NCI-H226 (cell line): ENCODE measurements around the gene SRSF12.
A peak's percentile ranks its signal among the peaks of the same experiment; 100 is the strongest.

Experiments
- DNase-seq: peaks from one replicate; pipeline ENCODE4 v3.0.0-alpha.2; 2015

SRSF12 gene

DNA sequence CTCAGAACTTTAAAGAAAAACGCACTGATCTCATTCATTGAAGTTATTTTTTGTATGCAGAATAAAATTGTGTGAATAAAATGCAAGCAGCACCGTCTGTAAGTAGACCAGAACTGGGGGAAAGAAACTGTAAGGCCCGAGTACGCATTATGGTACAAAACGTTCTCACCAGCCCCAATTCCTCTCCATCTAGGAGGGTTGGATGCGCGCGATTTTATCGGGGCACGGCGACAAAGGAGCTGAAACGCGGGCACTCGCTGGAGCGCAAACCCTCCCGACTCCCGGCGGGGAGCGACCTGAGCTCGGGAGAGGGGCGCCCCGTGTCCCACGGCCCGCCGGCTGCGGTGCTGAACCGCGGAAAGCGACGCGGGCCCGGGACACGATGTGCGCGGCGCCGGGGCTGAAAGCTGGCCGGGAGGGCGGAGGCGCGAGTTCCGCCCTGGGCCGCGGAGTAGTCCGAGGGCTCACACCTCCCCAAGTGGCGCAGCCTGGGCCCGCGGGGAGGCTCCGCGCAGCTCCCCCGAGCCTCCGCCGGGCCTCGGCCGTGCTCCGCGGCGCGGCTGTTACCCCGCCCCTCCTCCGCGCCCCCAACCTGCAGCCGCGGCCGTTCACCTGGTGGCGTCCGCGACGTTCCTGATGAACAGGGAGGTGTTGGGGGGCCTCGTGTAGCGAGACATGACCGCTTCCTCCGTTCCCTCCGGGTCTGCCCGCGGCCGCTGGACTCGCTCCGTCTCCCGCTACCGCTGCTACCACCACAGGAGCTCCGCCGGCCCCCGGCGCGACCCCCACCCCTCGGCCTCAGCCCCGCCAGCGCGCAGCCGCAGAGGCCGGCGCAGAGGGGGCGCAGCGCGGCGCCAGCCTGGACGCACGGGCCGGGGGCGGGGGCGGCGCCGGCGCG, at the start of gene SRSF12:
Gene SRSF12, minus strand, starts transcription at position 861 of the 898 bp plus-strand sequence. Its CDS starts 184 bp downstream, at position 677.
- DNase-seq = no peak

DNA sequence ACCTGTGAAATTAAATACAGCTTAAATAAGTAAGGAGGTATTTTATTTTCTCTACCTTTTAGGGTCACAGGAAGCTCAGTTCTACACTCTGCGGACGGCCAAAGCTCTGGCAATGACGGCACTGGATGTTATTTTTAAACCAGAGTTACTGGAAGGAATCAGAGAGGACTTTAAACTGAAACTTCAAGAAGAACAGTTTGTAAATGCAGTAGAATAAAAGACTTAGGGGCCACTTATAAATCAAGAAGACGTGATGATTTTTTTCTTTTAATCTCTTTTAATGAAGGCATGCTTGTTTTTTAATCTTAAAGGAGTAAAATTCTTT, 44.1 kb upstream of the SRSF12 start:
- DNase-seq = no peak

DNA sequence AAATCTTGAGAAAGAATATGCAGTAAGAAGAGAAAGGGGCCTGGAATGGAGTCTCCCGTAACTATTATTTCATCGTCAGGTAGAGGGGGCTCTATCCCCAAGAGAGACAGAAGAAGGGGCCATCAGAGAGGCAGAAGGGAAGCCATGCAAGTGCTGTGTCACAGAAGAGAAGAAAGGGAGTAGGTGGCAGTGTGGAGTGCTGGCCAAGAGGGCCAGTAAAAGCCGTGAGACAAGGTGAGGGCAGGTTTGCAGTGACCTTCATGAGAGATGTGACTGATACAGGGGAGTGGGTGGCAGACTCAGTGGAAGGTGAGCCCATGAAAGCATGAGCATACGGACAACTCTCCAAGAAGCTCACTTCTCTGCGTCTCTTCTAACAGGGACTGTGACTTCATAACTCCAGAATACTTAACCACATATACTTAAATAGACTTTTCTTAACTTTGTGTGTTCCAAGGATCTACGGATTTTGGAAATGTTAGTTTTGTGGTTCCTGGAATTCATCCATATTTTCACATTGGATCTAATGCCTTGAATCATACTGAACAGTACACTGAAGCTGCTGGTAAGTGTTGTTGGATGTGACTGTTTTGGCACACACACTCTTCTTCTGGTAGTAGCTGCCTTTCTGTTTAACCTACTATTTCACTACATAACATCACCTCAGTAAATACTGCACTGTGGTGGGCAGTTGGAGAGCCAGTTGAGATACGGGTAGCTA, 43.6 kb upstream of the SRSF12 start:
- no peak for DNase-seq

GRCh38 chr6:89160331-89161092, 42.6 kb upstream of the SRSF12 start:
- DNase-seq = no peak

DNA sequence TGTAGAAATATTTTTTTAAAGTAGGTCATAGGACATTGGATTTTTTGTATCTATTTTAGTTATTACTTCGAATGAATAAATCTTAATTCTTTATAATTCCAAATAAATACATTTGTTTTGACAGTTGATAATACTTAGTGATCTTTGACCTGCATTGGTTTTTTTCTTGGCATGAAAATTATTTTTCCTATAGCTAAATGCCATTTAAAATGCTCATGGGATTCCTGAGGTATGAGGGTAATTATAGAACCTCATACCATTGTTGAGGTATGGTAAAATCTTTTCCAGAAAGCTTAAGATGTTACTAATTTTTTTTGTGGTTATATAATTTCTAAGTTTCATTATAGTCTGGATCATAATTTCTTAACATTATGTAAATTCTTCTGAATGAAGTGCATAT, 36.3 kb upstream of the SRSF12 start:
- DNase-seq = no peak

- peak; percentile 8 for DNase-seq
Measured at GRCh38 chr6:89148016-89148750, 30.3 kb upstream of the SRSF12 start.

GRCh38 chr6:89146718-89147700, 29.1 kb upstream of the SRSF12 start:
- peak; percentile 25 for DNase-seq

- peak; percentile 58 for DNase-seq
Measured at GRCh38 chr6:89145956-89146717, 28.3 kb upstream of the SRSF12 start, which contains the start of gene PM20D2. Gene PM20D2 (plus strand): TSS chr6:89146055. CDS start chr6:89146145, 90 bp downstream.

DNA sequence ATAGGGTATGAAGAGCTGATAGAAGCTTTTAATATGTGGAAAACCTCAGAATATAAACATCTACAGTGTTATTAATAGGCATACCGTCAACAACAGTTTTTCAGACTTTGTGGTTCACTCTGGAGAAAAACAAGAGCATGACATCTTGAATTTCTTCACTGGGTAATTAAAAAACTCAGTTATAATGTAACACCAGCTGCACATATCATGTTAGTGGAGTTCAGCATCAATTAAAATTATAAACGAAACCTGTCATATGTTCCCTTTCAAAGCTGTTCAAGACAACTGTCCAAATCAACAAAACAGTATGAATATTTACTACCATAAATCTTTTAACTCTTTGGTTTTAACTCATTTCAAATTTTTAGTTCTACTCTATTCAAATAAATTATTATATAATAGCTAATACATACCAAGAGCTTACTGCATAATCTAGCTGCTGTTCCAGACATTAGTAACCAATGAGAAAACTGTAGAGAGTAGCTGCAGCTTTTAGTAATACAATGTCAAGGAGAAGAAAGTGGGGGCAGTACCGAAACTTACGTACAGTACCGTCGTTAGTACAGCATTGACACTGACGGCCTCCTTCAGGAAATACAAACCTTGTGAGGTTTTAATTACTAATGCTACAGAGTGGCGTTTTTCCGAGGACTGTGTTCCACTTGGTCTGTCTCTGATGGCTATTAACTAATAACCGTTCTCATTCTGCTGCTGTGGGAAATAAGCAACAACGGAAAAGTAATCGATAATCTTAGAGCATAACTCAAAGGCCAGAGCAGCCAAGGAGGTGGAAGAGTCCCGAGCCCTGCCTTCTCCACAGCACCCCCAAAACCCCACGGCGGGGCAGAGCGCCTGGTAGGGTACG, 27.5 kb upstream of the SRSF12 start:
- no peak for DNase-seq

DNA sequence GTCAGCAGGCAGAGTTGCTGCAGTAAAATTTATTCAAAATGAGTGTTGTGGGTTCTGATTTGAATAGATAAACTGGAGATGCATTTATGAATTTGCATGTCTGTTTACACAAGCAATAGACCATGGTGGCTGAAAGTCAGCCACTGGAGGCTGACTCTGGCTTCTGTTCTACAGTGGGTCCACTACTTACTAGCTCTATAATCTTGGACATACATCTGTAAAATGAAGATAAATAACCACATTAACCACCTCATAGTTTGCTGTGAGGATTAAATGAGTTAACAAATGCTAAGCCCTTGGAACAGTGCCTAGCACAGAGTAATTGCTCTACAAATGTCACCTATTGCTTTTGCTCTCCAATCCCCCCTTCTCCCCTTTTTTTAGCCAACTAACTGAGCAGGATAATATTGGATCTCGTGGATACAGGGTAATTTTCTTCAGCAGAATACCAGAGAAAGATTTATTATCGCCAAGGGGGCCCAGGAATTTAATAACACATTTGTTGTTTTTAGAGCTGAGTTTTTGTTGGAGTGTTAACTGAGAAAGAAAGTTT, 26.6 kb upstream of the SRSF12 start:
- no peak for DNase-seq

DNA sequence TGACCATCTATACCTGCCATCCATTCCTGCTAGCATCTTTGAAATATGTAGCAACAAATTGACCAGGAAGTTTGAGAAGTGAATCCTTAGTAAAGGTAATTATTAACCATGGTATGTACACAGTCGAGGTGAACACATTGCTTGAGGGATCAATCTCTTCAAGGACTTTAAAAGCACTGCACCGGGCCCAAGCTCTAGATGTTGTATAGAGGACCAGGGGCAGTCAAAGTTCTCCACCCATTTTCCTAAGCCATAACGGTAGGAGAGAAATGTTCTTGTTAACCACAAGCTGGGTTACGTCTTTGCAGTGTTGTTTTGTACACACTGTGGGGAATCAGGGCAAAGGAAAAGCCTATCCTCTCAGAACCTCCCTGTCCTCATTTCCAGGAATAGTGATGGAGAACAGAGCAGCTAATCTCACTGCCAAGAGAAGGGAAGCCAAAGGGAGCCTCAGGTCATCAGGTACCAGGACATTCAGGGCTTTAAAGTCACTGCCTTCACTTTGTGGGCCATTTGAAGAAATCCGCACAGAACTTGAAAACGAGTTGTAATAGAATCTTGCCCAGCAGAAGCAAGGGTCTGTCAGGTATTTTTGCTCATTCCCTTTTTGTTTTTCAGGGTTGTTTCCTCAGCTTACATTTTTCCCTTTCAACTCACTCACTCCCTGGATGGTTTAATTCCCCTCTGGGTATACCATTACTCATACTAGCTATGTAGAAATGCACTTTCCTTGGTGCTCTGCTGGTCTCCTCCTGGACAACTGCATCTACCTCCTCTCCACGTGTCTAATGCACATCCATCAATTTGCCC, 22.7 kb upstream of the SRSF12 start:
- DNase-seq = peak; percentile 48

- peak; percentile 73 for DNase-seq
Measured at GRCh38 chr6:89139509-89140346, 21.9 kb upstream of the SRSF12 start.

GRCh38 chr6:89138173-89138572, 20.3 kb upstream of the SRSF12 start:
- no peak for DNase-seq

DNA sequence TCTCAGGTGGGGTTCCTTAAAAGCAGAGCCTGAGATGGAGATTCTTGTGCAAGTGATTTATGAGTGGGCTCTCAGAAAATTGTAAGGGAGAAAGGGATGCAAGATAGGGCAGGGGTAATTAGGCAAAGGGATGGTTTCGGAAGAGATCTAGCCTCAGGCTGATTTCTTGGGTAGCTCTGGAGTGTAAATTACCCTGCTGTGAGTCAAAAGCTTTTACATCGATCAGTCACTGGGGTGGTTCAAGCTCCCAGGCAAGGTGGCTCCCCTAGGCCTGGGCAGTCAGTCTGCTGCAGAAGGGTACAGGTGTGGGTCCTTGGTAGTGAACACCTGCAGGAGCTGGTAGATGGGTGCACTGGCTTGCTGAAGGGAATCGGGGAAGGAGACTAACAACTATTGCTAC, 16.9 kb upstream of the SRSF12 start:
- no peak for DNase-seq

- no peak for DNase-seq
Measured at GRCh38 chr6:89133981-89134380, 16.1 kb upstream of the SRSF12 start.

DNA sequence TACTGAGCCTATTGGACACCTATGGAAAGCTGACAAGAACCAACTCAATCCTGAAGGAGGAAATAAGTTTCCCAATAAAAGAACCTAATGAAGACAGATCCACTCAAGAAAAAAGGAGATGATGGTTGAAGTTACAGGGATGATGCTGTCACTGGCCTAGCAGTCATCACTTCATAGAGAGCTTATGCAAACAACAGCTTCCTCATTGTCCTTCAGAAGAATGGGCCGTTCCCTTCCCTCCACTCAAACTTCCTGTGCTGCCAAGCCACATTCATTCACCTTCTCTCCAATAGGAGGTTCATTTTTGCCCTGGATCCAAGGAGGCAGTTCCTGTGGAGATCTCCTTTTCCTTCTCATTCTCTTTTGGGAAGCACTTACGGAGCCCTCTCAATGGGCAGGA, 14.2 kb upstream of the SRSF12 start:
- no peak for DNase-seq

DNA sequence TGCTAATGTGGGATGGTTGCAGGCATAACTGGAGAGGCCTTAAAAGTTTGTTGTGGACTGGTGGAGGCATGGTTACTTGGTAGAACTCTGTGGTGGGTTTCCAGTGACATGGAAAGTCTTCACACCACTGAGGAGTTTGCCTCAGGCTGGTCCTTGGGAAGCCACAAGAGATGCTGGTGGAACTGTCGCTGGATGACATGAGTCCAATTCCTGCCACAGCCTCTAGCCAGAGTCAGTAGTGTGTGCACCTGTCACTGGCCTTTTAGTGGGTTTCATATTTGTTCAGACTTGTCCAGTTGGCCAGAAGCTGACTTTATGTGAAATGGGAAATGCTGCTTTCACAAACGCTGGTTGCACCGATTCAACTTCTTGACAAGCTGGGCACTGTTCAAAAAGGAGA, 13.7 kb upstream of the SRSF12 start:
- no peak for DNase-seq
